ENCODE data around the gene SPRED2. TPM values are rescaled to one million over a fixed set of nuclear protein-coding genes. Genes with fewer than 3 reads are reported as not detected.
"Not testable (repeated sequence)": the region's sequence is repeated elsewhere in the genome, so short reads cannot be mapped to it uniquely, and the experiment has no call there.

SPRED2 gene
- total RNA-seq, 2 donors from 2014 or later, result 36.9 to 47.8 TPM

- no peaks in the 10 kb centered on the region for H3K4me1 ChIP-seq
- no peak overlapping the region for H3K27ac ChIP-seq
- no peak for DNase-seq
- H3K4me3 ChIP-seq, result no peak overlapping the region
- H3K9me3 ChIP-seq, result no peaks in the 10 kb centered on the region
- H3K27me3 ChIP-seq, result no peaks in the 10 kb centered on the region
- TF ChIP-seq, protein P1, sequence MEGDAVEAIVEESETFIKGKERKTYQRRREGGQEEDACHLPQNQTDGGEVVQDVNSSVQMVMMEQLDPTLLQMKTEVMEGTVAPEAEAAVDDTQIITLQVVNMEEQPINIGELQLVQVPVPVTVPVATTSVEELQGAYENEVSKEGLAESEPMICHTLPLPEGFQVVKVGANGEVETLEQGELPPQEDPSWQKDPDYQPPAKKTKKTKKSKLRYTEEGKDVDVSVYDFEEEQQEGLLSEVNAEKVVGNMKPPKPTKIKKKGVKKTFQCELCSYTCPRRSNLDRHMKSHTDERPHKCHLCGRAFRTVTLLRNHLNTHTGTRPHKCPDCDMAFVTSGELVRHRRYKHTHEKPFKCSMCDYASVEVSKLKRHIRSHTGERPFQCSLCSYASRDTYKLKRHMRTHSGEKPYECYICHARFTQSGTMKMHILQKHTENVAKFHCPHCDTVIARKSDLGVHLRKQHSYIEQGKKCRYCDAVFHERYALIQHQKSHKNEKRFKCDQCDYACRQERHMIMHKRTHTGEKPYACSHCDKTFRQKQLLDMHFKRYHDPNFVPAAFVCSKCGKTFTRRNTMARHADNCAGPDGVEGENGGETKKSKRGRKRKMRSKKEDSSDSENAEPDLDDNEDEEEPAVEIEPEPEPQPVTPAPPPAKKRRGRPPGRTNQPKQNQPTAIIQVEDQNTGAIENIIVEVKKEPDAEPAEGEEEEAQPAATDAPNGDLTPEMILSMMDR (IDR thresholded peaks at IDR 0.05), result no peak
- H3K36me3 ChIP-seq, result no peaks in the 10 kb centered on the region
- intact Hi-C loops (cut with DNase I), result no loop called here
- no peak overlapping the region for H3K9ac ChIP-seq (ENCODE audit: low read depth in 2 of 2, low read length in 2 of 2)
Measured at GRCh38 chr2:65320946-65321345, 111.5 kb downstream of the SPRED2 start.

GRCh38 chr2:65320042-65320725 lies 112.2 kb downstream of the SPRED2 start:
- Histone ChIP-seq H3K9ac (ENCODE audit: low read depth in 2 of 2, low read length in 2 of 2) (no peak overlapping the region), H3K9me3 (no peaks in the 10 kb centered on the region), H3K4me1 (no peaks in the 10 kb centered on the region), H3K36me3 (no peaks in the 10 kb centered on the region), H3K27ac (peak overlapping the region; percentile 17), H3K27me3 (no peaks in the 10 kb centered on the region), H3K4me3 (no peak overlapping the region)
- TF ChIP-seq, protein P1 (IDR thresholded peaks at IDR 0.05), result no peak
- no peak for DNase-seq
- intact Hi-C loops (cut with DNase I), result no loop called here

DNA sequence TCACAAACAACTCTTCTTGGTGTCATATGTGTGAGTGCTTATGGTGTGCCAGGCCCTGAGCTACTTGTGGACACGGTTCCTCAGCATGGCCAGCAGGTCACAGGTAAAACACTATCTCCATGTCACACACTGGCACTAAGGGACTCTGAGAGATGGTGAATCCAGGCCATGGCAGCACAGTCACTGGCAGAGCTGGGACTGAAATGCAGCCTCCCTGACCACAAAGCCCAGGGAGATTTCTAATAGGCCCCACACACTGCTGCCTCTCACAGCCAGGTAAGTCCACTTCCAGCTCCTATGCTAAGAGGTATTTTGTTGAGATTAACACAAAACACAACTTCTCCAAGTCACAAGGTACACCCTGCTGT lies 112.7 kb downstream of the SPRED2 start:
- DNase-seq, result no peak
- H3K4me1 ChIP-seq, result no peaks in the 10 kb centered on the region
- no peak overlapping the region for H3K9ac ChIP-seq (ENCODE audit: low read depth in 2 of 2, low read length in 2 of 2)
- no peaks in the 10 kb centered on the region for H3K27me3 ChIP-seq
- intact Hi-C loops (cut with DNase I), result no loop called here
- H3K4me3 ChIP-seq, result no peak overlapping the region
- H3K9me3 ChIP-seq, result no peaks in the 10 kb centered on the region
- H3K27ac ChIP-seq, result no peak overlapping the region
- no peaks in the 10 kb centered on the region for H3K36me3 ChIP-seq
- TF ChIP-seq, protein P1 (IDR thresholded peaks at IDR 0.05), result no peak

- no peak for DNase-seq
- no peak overlapping the region for H3K9ac ChIP-seq (ENCODE audit: low read depth in 2 of 2, low read length in 2 of 2)
- TF ChIP-seq, protein P1 (IDR thresholded peaks at IDR 0.05), result no peak
- H3K4me1 ChIP-seq, result no peaks in the 10 kb centered on the region
- H3K27ac ChIP-seq, result no peak overlapping the region
- H3K4me3 ChIP-seq, result no peak overlapping the region
- no peaks in the 10 kb centered on the region for H3K9me3 ChIP-seq
- intact Hi-C loops (cut with DNase I), result no loop called here
- H3K27me3 ChIP-seq, result no peaks in the 10 kb centered on the region
- H3K36me3 ChIP-seq, result peaks cover under 1% of the 10 kb centered on the region
Measured at GRCh38 chr2:65319072-65319673, 113.2 kb downstream of the SPRED2 start.

DNA sequence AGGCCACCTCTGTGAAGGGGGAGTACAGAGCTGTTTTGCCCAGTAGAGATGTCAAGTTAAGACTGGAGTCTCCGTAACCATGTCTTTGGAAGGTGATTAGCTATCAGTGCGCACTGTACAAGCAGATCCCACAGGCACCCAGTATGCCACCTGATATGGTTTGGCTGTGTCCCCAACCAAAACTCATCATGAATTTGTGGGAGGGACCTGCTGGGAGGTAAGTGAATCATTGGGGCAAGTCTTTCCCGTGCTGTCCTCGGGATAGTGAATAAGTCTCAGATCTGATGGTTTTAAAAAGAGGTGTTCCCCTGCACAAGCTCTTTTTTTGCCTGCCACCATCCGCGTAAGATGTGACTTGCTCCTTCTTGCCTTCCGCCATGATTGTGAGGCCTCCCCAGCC lies 114.6 kb downstream of the SPRED2 start:
- H3K27ac ChIP-seq, result no peak overlapping the region
- no peak overlapping the region for H3K9ac ChIP-seq (ENCODE audit: low read depth in 2 of 2, low read length in 2 of 2)
- H3K4me3 ChIP-seq, result no peak overlapping the region
- peaks cover 5% of the 10 kb centered on the region for H3K36me3 ChIP-seq
- DNase-seq, result no peak
- no peaks in the 10 kb centered on the region for H3K4me1 ChIP-seq
- no peaks in the 10 kb centered on the region for H3K9me3 ChIP-seq
- intact Hi-C loops (cut with DNase I), result no loop called here
- TF ChIP-seq, protein P1 (IDR thresholded peaks at IDR 0.05), result no peak
- H3K27me3 ChIP-seq, result no peaks in the 10 kb centered on the region

- intact Hi-C loops (cut with DNase I); H3K4me3 ChIP-seq; H3K9ac ChIP-seq (ENCODE audit: low read depth in 2 of 2, low read length in 2 of 2); H3K27ac ChIP-seq; H3K4me1 ChIP-seq; H3K9me3 ChIP-seq; H3K27me3 ChIP-seq; H3K36me3 ChIP-seq; DNase-seq: not testable (repeated sequence)
Measured at GRCh38 chr2:65317351-65317750, 115.0 kb downstream of the SPRED2 start.

All from colonic mucosa (tissue), 4 donors.